SK-N-SH treated with all-trans-retinoic acid at 6 μM for 48 hours (cell line): Measurements from ENCODE around the gene KSR2.

Experiments
- ATAC-seq: fragments of 200-7000 bp; cut with Tn5 transposase; 3 replicates; pipeline ENCODE4 v1.9.1; 2020; ENCODE audit warnings: mild to moderate bottlenecking, moderate library complexity
- ARNTL ChIP-seq: fragments of 450-650 bp; formaldehyde crosslinking; IDR thresholded peaks from 2 replicates; pipeline ENCODE4 v1.5.0; 2020; ENCODE audit warnings: low read depth, mild to moderate bottlenecking, moderate library complexity, borderline replicate concordance
- CREB5 ChIP-seq: fragments of 250-450 bp; sonication (Bioruptor Pico); IDR thresholded peaks from 2 replicates; pipeline ENCODE4 v1.5.1; 2020; ENCODE audit warnings: low read depth, mild to moderate bottlenecking, moderate library complexity
- CSRNP3 ChIP-seq: fragments of 250-450 bp; sonication (Bioruptor Pico); IDR thresholded peaks from 2 replicates; pipeline ENCODE4 v1.5.1; 2021; ENCODE audit warnings: mild to moderate bottlenecking, moderate library complexity
- ESRRG ChIP-seq: fragments of 250-450 bp; sonication (Bioruptor Pico); IDR thresholded peaks from 2 replicates; pipeline ENCODE4 v1.6.1; 2021; ENCODE audit warnings: mild to moderate bottlenecking
- GLIS3 ChIP-seq: fragments of 250-450 bp; sonication (Bioruptor Pico); IDR thresholded peaks from 2 replicates; pipeline ENCODE4 v1.5.0; 2020; ENCODE audit warnings: mild to moderate bottlenecking, moderate library complexity
- ISL1 ChIP-seq: fragments of 250-450 bp; sonication (Bioruptor Pico); IDR thresholded peaks from 2 replicates; pipeline ENCODE4 v2.1.2; 2022; ENCODE audit warnings: mild to moderate bottlenecking, moderate library complexity
- OSR1 ChIP-seq: fragments of 250-450 bp; sonication (Bioruptor Pico); IDR thresholded peaks from 2 replicates; pipeline ENCODE4 v1.8.0; 2022; ENCODE audit warnings: moderate library complexity, mild to moderate bottlenecking, inconsistent platforms
- PATZ1 ChIP-seq: fragments of 250-450 bp; sonication (Bioruptor Pico); IDR thresholded peaks from 2 replicates; pipeline ENCODE4 v1.8.0; 2020; ENCODE audit warnings: mild to moderate bottlenecking, moderate library complexity, borderline replicate concordance
- POU6F1 ChIP-seq: fragments of 250-450 bp; sonication (Bioruptor Pico); IDR thresholded peaks from 2 replicates; pipeline ENCODE4 v1.8.0; 2021; ENCODE audit warnings: low read depth, mild to moderate bottlenecking, moderate library complexity, borderline replicate concordance
- RARB ChIP-seq: fragments of 250-450 bp; sonication (Bioruptor Pico); IDR thresholded peaks from 2 replicates; pipeline ENCODE4 v1.8.0; 2021; ENCODE audit warnings: mild to moderate bottlenecking, moderate library complexity
- SNAI2 ChIP-seq: fragments of 250-450 bp; sonication (Bioruptor Pico); IDR thresholded peaks from 2 replicates; pipeline ENCODE4 v1.5.0; 2020; ENCODE audit warnings: mild to moderate bottlenecking, moderate library complexity
- TCF4 ChIP-seq: fragments of 250-450 bp; sonication (Bioruptor Pico); IDR thresholded peaks from 2 replicates; pipeline ENCODE4 v1.8.0; 2021; ENCODE audit warnings: mild to moderate bottlenecking, moderate library complexity, borderline replicate concordance
- TOX ChIP-seq: fragments of 250-450 bp; sonication (Bioruptor Pico); IDR thresholded peaks from 2 replicates; pipeline ENCODE4 v1.8.0; 2021; ENCODE audit warnings: mild to moderate bottlenecking, moderate library complexity, borderline replicate concordance
- ZC3H10 ChIP-seq: fragments of 250-450 bp; sonication (Bioruptor Pico); IDR thresholded peaks from 2 replicates; pipeline ENCODE4 v1.5.1; 2021; ENCODE audit warnings: mild to moderate bottlenecking, moderate library complexity
- ZFP3 ChIP-seq: fragments of 250-450 bp; sonication (Bioruptor Pico); IDR thresholded peaks from 2 replicates; pipeline ENCODE4 v1.5.0; 2020; ENCODE audit warnings: mild to moderate bottlenecking, moderate library complexity
- ZFP30 ChIP-seq: fragments of 450-650 bp; formaldehyde crosslinking; IDR thresholded peaks from 2 replicates; pipeline ENCODE4 v1.5.0; 2022; ENCODE audit warnings: mild to moderate bottlenecking, moderate library complexity
- ZNF565 ChIP-seq: fragments of 450-650 bp; formaldehyde crosslinking; conservative IDR thresholded peaks from 2 replicates; pipeline ENCODE4 v1.5.0; 2020; ENCODE audit warnings: low read depth, mild to moderate bottlenecking, moderate library complexity
- ZNF70 ChIP-seq: fragments of 450-650 bp; formaldehyde crosslinking; IDR thresholded peaks from 2 replicates; pipeline ENCODE4 v1.5.0; 2020; ENCODE audit warnings: mild to moderate bottlenecking, moderate library complexity
- ZNF8 ChIP-seq: fragments of 450-650 bp; formaldehyde crosslinking; IDR thresholded peaks from 2 replicates; pipeline ENCODE4 v1.5.0; 2020; ENCODE audit warnings: mild to moderate bottlenecking, moderate library complexity

The KSR2 gene

GRCh38 chr12:117466677-117467362 lies 502.0 kb downstream of the KSR2 start:
- ATAC-seq: no peak
- TF ChIP-seq ZNF8: no peak

- ATAC-seq: no peak
- no peak for TF ChIP-seq ZC3H10 (CRISPR knock-in tag)
- no peak for TF ChIP-seq TCF4 (CRISPR knock-in tag)
- no peak for TF ChIP-seq OSR1
- TF ChIP-seq CSRNP3 (CRISPR knock-in tag): no peak
- TF ChIP-seq ESRRG (CRISPR knock-in tag): no peak
- no peak for TF ChIP-seq ZFP30 (CRISPR knock-in tag)
- no peak for TF ChIP-seq ISL1
- no peak for TF ChIP-seq ZNF8
- TF ChIP-seq RARB (CRISPR knock-in tag): no peak
- TF ChIP-seq ZFP3 (CRISPR knock-in tag): no peak
- TF ChIP-seq ARNTL (CRISPR knock-in tag): no peak
- TF ChIP-seq POU6F1 (CRISPR knock-in tag): no peak
- no peak for TF ChIP-seq GLIS3 (CRISPR knock-in tag)
- TF ChIP-seq SNAI2 (CRISPR knock-in tag): no peak
Observed at GRCh38 chr12:117461732-117462131, 507.1 kb downstream of the KSR2 start.

GRCh38 chr12:117459229-117459628 lies 509.6 kb downstream of the KSR2 start:
- no peak for ATAC-seq
- no peak for TF ChIP-seq ZNF70 (CRISPR knock-in tag)
- no peak for TF ChIP-seq TOX (CRISPR knock-in tag)
- no peak for TF ChIP-seq ZNF565
- no peak for TF ChIP-seq ZNF8
- TF ChIP-seq ZFP3 (CRISPR knock-in tag): no peak

- no peak for TF ChIP-seq SNAI2 (CRISPR knock-in tag)
- TF ChIP-seq ZNF70 (CRISPR knock-in tag): no peak
- TF ChIP-seq TCF4 (CRISPR knock-in tag): no peak
- no peak for TF ChIP-seq PATZ1 (CRISPR knock-in tag)
- no peak for TF ChIP-seq ISL1
- TF ChIP-seq CSRNP3 (CRISPR knock-in tag): no peak
- no peak for TF ChIP-seq ZFP3 (CRISPR knock-in tag)
- TF ChIP-seq ESRRG (CRISPR knock-in tag): no peak
- TF ChIP-seq ZFP30 (CRISPR knock-in tag): no peak
- no peak for TF ChIP-seq TOX (CRISPR knock-in tag)
- no peak for TF ChIP-seq CREB5 (CRISPR knock-in tag)
- TF ChIP-seq ZNF565: no peak
- TF ChIP-seq, all 23 proteins: peak for 0
- ATAC-seq: no peak
Observed at GRCh38 chr12:117457189-117457588, 511.6 kb downstream of the KSR2 start.
